Liver (tissue), 3 donors: ENCODE data around the gene HIPK3.

ENCODE experiments used
- CTCF ChIP-seq: fragments of 150-350 bp; IDR thresholded peaks from 2 replicates; pipeline ENCODE4 v1.5.1; 2017; ENCODE audit warnings: improper control_type of control experiment, low read depth, low read length; ENCODE audit not compliant: missing input control
- GABPA ChIP-seq, 2 donors: IDR thresholded peaks in 1 of 2; conservative IDR thresholded peaks in 1 of 2; 2 replicates each; pipeline ENCODE4 v1.6.1; 2016; ENCODE audit warnings: antibody characterized with exemption in 2 of 2, mild to moderate bottlenecking in 1 of 2, moderate library complexity in 1 of 2
- RXRA ChIP-seq, 2 donors: IDR thresholded peaks; 2 replicates each; pipeline ENCODE4 v1.6.1; 2017 to 2018; ENCODE audit warnings: antibody characterized with exemption in 2 of 2, mild to moderate bottlenecking in 1 of 2
- donor health status: healthy.
- donor health status: healthy.

- peak in 1 of 2 donors; percentile 24 for TF ChIP-seq GABPA (IDR thresholded peaks at IDR 0.05 in 1 of 2, conservative IDR thresholded peaks at IDR 0.05 in 1 of 2)
- no peak for TF ChIP-seq RXRA (IDR thresholded peaks at IDR 0.05)
- peak; percentile 11 for TF ChIP-seq CTCF
Observed at GRCh38 chr11:33257897-33258630, 883 bp downstream of the HIPK3 start.
